Activated CD4-positive, CD25-positive, alpha-beta regulatory T cell treated with anti-CD3 and anti-CD28 coated beads, Interleukin-2, amount 50 U/mL, for 72 hours (primary cell): Measurements from ENCODE around the gene USP34.

Source experiments
- DNase-seq: peaks from one replicate; pipeline ENCODE4 v3.0.0; 2021

Gene USP34

DNA sequence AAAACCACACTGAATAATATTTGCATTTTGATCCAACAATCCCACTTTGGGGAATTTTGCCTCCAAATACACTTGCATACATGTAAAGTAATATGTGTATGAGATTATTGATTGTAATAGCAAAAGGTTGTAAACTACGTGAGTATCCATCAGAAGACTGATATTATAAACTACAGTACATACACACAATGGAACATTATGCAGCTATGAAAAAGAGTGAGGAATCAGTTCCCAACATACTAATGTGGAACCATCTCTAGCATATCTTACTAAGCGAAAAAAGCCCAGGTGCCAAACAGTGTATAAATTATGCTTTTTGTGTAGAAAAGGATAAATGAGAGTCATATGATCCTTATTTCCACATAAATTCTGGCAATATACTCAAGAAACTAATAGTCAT lies 324.9 kb downstream of the USP34 start:
- DNase-seq: no peak

DNA sequence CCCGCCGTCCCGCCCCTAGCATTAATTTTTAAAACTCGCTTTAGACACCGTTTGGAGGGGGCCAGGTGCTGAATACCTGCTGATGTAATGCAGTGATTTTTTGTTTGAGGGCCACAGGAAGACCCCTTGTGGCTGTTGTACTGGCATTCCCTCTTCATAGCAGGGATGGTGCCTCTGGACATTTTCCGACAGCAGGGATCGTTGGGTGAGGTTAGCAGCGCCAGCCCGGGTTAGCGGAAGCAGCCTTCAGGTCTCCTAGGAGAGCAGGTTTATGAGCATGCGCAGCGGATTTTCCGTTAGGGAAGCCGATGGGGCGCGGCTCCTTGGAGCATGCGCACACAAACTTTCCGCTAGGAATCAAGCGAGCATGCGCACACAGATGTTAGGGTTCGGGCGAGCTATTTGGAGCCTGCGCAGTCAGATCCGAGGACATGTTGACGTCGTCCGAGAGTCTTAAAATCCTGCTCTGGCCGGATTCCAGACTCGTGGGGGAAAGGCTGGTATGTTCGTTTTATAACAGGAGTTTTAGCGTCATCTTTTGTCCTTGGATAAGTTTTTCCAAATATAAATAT lies 326.1 kb downstream of the USP34 start:
- peak; percentile 87 for DNase-seq

DNA sequence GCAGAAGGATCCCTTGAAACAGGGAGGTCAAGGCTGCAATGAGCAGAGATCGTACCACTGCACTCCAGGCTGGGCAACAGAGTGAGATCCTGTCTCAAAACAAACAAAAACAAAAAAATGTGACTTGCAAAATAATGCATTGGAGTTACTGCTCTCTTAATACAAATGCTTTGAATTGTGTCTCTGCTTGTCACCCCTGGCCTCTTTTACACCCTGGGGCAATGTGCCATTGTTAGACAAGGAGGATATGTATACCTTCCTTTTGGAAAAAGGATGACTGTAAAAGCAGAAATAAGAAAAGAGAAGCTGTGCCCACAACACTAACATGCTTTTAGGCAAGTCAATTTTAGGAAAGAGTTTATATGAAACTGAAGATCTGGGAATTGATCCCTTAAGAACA lies 329.7 kb downstream of the USP34 start:
- no peak for DNase-seq

DNA sequence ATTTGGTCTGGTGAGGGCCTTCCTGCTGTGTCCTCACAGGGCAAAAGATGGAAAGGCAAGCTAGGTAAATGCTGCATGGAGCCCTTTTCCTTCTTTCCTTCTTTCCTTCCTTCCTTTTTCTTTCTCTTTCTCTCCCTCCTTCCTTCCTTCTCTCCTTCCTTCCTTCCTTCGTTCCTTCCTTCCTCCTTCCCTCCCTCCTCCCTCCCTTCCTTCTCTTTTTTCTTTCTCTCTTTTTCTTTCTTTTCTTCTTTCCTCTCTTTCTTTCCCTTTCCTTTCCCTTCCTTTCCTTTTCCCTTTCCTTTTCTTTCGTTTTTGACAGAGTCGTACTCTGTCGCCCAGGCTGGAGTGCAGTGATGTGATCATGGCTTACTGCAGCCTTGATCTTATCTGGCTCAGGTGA lies 332.0 kb downstream of the USP34 start:
- no peak for DNase-seq
